ENCODE measurements around the gene GPR156.
"Not testable (repeated sequence)": the region's sequence is repeated elsewhere in the genome, so short reads cannot be mapped to it uniquely, and the experiment has no call there.

Gene GPR156

GRCh38 chr3:120284747-120285507 is at the start of gene GPR156:
TSS of gene GPR156 (minus strand) at chr3:120285222. CDS start at chr3:120244098, 41,124 bp downstream.
- DNase-seq (ENCODE audit: low read depth in 2 of 2): no peak

GRCh38 chr3:120332646-120333045 is 47.6 kb upstream of the GPR156 start:
- DNase-seq (ENCODE audit: low read depth in 2 of 2): no peak

- DNase-seq (ENCODE audit: low read depth in 2 of 2): no peak
Observed at GRCh38 chr3:120331076-120331475, 46.1 kb upstream of the GPR156 start.

GRCh38 chr3:120326784-120327183 is 41.8 kb upstream of the GPR156 start:
- DNase-seq (ENCODE audit: low read depth in 2 of 2): no peak

GRCh38 chr3:120324190-120324589 is 39.2 kb upstream of the GPR156 start:
- no peak for DNase-seq (ENCODE audit: low read depth in 2 of 2)

GRCh38 chr3:120323761-120324160 is 38.7 kb upstream of the GPR156 start:
- DNase-seq (ENCODE audit: low read depth in 2 of 2): peak in 1 of 2 donors; percentile 13

GRCh38 chr3:120311863-120312794 is 27.1 kb upstream of the GPR156 start:
- no peak for DNase-seq (ENCODE audit: low read depth in 2 of 2)

GRCh38 chr3:120306519-120307455 is 21.8 kb upstream of the GPR156 start:
- DNase-seq (ENCODE audit: low read depth in 2 of 2): no peak

GRCh38 chr3:120304616-120305015 is 19.6 kb upstream of the GPR156 start:
- DNase-seq (ENCODE audit: low read depth in 2 of 2): no peak

GRCh38 chr3:120302361-120302760 is 17.3 kb upstream of the GPR156 start:
- DNase-seq (ENCODE audit: low read depth in 2 of 2): no peak

- DNase-seq (ENCODE audit: low read depth in 2 of 2): no peak
Observed at GRCh38 chr3:120300971-120301370, 15.9 kb upstream of the GPR156 start.

GRCh38 chr3:120299403-120299802 is 14.4 kb upstream of the GPR156 start:
- no peak for DNase-seq (ENCODE audit: low read depth in 2 of 2)

- no peak for DNase-seq (ENCODE audit: low read depth in 2 of 2)
Observed at GRCh38 chr3:120298996-120299395, 14.0 kb upstream of the GPR156 start.

GRCh38 chr3:120291552-120291951 is 6.5 kb upstream of the GPR156 start:
- not testable (repeated sequence) for DNase-seq (ENCODE audit: low read depth in 2 of 2)

GRCh38 chr3:120289636-120290035 is 4.6 kb upstream of the GPR156 start:
- DNase-seq (ENCODE audit: low read depth in 2 of 2): no peak

- DNase-seq (ENCODE audit: low read depth in 2 of 2): no peak
Observed at GRCh38 chr3:120286465-120286864, 1.4 kb upstream of the GPR156 start.

- DNase-seq (ENCODE audit: low read depth in 2 of 2): no peak
Observed at GRCh38 chr3:120285508-120285841, 453 bp upstream of the GPR156 start.

- DNase-seq (ENCODE audit: low read depth in 2 of 2): no peak
Observed at GRCh38 chr3:120281261-120281660, 3.8 kb downstream of the GPR156 start.

GRCh38 chr3:120280566-120280965 is 4.5 kb downstream of the GPR156 start:
- DNase-seq (ENCODE audit: low read depth in 2 of 2): no peak

- DNase-seq (ENCODE audit: low read depth in 2 of 2): no peak
Observed at GRCh38 chr3:120280026-120280425, 5.0 kb downstream of the GPR156 start.

GRCh38 chr3:120276767-120277166 is 8.3 kb downstream of the GPR156 start:
- DNase-seq (ENCODE audit: low read depth in 2 of 2): no peak

GRCh38 chr3:120275618-120276017 is 9.4 kb downstream of the GPR156 start:
- no peak for DNase-seq (ENCODE audit: low read depth in 2 of 2)

All from stimulated activated CD4-positive, alpha-beta T cell treated with anti-CD3 and anti-CD28 coated beads, Interleukin-4, amount 100 ng/mL, for 48 hours (primary cell).